ENCODE results near the gene LRIG1.

The LRIG1 gene

DNA sequence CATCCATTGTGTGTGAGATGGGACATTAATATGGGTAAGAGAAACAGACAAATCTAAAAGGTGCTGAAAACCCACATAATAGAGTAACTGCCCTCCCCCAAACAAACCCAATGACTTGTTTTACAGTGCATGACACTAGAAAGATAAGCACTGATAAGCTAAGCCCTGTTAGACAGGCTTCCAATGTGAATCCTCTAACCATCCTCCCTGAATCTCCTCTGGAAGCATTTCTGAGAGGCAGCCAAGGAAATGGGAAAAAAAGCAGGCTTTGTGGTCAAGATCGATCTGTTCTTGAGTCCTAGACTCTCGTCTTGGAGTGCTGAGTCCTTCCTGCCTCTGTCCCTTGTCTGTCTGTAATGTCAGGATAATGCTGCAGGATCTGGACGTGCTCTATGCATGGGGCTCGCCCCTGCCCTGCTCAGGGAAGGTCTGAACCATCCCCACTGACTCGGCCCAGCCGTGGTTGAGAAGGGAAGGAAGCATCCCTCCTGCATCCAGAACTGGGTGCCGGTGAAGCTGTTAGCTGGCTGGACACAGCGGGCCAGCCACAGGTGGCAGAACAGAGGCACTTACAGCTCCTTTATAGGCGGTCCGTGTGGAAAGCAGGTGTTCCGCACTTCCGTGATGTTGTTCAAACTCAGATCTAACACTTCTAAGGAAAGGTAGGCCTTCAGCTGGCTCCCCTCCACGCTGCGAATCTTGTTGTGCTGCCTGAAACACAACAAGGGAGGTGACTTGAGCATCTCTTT lies 84.1 kb downstream of the LRIG1 start:
- TF ChIP-seq PPARA (CRISPR knock-in tag; IDR thresholded peaks at IDR 0.05; ENCODE audit: borderline replicate concordance) (no peak), TOX (CRISPR knock-in tag; IDR thresholded peaks at IDR 0.05; ENCODE audit: borderline replicate concordance) (no peak), ZNF70 (CRISPR knock-in tag; IDR thresholded peaks at IDR 0.05) (no peak), ZNF565 (CRISPR knock-in tag; conservative IDR thresholded peaks at IDR 0.05; ENCODE audit: low read depth) (no peak), CSDC2 (CRISPR knock-in tag; IDR thresholded peaks at IDR 0.05) (no peak), ISL1 (CRISPR knock-in tag; IDR thresholded peaks at IDR 0.05) (no peak), ZFP3 (CRISPR knock-in tag; IDR thresholded peaks at IDR 0.05) (no peak), GLIS3 (CRISPR knock-in tag; IDR thresholded peaks at IDR 0.05) (no peak), BACH2 (CRISPR knock-in tag; IDR thresholded peaks at IDR 0.05; ENCODE audit: borderline replicate concordance) (no peak)
- TF ChIP-seq, protein P1, sequence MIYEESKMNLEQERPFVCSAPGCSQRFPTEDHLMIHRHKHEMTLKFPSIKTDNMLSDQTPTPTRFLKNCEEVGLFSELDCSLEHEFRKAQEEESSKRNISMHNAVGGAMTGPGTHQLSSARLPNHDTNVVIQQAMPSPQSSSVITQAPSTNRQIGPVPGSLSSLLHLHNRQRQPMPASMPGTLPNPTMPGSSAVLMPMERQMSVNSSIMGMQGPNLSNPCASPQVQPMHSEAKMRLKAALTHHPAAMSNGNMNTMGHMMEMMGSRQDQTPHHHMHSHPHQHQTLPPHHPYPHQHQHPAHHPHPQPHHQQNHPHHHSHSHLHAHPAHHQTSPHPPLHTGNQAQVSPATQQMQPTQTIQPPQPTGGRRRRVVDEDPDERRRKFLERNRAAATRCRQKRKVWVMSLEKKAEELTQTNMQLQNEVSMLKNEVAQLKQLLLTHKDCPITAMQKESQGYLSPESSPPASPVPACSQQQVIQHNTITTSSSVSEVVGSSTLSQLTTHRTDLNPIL (CRISPR knock-in tag; IDR thresholded peaks at IDR 0.05; ENCODE audit: low read depth): no peak
- TF ChIP-seq, protein P2, sequence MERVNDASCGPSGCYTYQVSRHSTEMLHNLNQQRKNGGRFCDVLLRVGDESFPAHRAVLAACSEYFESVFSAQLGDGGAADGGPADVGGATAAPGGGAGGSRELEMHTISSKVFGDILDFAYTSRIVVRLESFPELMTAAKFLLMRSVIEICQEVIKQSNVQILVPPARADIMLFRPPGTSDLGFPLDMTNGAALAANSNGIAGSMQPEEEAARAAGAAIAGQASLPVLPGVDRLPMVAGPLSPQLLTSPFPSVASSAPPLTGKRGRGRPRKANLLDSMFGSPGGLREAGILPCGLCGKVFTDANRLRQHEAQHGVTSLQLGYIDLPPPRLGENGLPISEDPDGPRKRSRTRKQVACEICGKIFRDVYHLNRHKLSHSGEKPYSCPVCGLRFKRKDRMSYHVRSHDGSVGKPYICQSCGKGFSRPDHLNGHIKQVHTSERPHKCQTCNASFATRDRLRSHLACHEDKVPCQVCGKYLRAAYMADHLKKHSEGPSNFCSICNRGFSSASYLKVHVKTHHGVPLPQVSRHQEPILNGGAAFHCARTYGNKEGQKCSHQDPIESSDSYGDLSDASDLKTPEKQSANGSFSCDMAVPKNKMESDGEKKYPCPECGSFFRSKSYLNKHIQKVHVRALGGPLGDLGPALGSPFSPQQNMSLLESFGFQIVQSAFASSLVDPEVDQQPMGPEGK (CRISPR knock-in tag; IDR thresholded peaks at IDR 0.05; ENCODE audit: borderline replicate concordance): no peak
- TF ChIP-seq, protein P3, sequence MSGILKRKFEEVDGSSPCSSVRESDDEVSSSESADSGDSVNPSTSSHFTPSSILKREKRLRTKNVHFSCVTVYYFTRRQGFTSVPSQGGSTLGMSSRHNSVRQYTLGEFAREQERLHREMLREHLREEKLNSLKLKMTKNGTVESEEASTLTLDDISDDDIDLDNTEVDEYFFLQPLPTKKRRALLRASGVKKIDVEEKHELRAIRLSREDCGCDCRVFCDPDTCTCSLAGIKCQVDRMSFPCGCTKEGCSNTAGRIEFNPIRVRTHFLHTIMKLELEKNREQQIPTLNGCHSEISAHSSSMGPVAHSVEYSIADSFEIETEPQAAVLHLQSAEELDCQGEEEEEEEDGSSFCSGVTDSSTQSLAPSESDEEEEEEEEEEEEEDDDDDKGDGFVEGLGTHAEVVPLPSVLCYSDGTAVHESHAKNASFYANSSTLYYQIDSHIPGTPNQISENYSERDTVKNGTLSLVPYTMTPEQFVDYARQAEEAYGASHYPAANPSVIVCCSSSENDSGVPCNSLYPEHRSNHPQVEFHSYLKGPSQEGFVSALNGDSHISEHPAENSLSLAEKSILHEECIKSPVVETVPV (CRISPR knock-in tag; IDR thresholded peaks at IDR 0.05): no peak
- ATAC-seq: no peak

DNA sequence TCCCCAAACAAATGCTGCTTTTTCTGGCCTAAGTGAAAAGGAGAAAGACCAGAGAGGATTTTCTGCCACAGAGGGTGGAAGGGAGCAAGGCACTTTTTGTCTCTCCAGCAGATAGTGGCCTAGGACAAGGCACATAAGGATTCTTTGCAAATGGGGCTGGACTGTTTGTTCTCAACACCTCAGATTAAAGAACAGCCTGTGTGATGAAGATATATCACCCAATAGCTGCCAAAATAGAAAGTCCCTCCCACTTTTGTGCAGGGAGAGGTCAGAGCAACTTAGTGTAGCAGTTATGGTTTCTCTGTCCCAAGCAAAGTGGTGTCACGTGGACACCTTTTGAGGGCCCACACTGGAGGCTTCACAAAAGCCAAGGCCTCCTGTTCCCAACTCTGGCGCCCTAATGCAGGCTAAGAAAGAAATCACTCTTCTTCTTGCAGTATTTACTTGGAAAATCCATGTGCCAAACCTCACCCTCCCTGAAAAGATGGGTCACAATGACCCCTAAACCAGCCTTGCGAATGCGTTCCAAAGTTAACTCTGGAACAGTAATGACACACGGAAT lies 84.9 kb downstream of the LRIG1 start:
- no peak for ATAC-seq
- TF ChIP-seq, protein P2 (CRISPR knock-in tag; IDR thresholded peaks at IDR 0.05; ENCODE audit: borderline replicate concordance): no peak
- no peak for TF ChIP-seq ZNF8 (CRISPR knock-in tag; IDR thresholded peaks at IDR 0.05)
- TF ChIP-seq, protein P4, sequence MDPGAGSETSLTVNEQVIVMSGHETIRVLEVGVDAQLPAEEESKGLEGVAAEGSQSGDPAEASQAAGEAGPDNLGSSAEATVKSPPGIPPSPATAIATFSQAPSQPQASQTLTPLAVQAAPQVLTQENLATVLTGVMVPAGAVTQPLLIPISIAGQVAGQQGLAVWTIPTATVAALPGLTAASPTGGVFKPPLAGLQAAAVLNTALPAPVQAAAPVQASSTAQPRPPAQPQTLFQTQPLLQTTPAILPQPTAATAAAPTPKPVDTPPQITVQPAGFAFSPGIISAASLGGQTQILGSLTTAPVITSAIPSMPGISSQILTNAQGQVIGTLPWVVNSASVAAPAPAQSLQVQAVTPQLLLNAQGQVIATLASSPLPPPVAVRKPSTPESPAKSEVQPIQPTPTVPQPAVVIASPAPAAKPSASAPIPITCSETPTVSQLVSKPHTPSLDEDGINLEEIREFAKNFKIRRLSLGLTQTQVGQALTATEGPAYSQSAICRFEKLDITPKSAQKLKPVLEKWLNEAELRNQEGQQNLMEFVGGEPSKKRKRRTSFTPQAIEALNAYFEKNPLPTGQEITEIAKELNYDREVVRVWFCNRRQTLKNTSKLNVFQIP (CRISPR knock-in tag; IDR thresholded peaks at IDR 0.05; ENCODE audit: borderline replicate concordance, low read depth): no peak
- TF ChIP-seq PPARA (CRISPR knock-in tag; IDR thresholded peaks at IDR 0.05; ENCODE audit: borderline replicate concordance): no peak
- TF ChIP-seq BACH2 (CRISPR knock-in tag; IDR thresholded peaks at IDR 0.05; ENCODE audit: borderline replicate concordance): no peak
- TF ChIP-seq ZC3H10 (CRISPR knock-in tag; IDR thresholded peaks at IDR 0.05): no peak
- TF ChIP-seq, protein P5, sequence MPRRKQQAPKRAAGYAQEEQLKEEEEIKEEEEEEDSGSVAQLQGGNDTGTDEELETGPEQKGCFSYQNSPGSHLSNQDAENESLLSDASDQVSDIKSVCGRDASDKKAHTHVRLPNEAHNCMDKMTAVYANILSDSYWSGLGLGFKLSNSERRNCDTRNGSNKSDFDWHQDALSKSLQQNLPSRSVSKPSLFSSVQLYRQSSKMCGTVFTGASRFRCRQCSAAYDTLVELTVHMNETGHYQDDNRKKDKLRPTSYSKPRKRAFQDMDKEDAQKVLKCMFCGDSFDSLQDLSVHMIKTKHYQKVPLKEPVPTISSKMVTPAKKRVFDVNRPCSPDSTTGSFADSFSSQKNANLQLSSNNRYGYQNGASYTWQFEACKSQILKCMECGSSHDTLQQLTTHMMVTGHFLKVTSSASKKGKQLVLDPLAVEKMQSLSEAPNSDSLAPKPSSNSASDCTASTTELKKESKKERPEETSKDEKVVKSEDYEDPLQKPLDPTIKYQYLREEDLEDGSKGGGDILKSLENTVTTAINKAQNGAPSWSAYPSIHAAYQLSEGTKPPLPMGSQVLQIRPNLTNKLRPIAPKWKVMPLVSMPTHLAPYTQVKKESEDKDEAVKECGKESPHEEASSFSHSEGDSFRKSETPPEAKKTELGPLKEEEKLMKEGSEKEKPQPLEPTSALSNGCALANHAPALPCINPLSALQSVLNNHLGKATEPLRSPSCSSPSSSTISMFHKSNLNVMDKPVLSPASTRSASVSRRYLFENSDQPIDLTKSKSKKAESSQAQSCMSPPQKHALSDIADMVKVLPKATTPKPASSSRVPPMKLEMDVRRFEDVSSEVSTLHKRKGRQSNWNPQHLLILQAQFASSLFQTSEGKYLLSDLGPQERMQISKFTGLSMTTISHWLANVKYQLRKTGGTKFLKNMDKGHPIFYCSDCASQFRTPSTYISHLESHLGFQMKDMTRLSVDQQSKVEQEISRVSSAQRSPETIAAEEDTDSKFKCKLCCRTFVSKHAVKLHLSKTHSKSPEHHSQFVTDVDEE (CRISPR knock-in tag; IDR thresholded peaks at IDR 0.05): no peak
- no peak for TF ChIP-seq CSDC2 (CRISPR knock-in tag; IDR thresholded peaks at IDR 0.05)
- no peak for TF ChIP-seq ZFP3 (CRISPR knock-in tag; IDR thresholded peaks at IDR 0.05)
- TF ChIP-seq, protein P3 (CRISPR knock-in tag; IDR thresholded peaks at IDR 0.05): no peak
